Spleen (tissue), 7 donors: ENCODE measurements around the gene USP5.

ENCODE experiments used
- POLR2A ChIP-seq, 3 donors: fragments of 450-650 bp; IDR thresholded peaks; one replicate each; pipeline ENCODE4 v1.5.1; 2017; ENCODE audit warnings: antibody characterized with exemption in 3 of 3, mild to moderate bottlenecking in 1 of 3
- POLR2AphosphoS5 ChIP-seq, 3 donors: sonication (generic); formaldehyde crosslinking; IDR thresholded peaks; one replicate each; pipeline ENCODE4 v1.5.1; 2017; ENCODE audit warnings: antibody characterized with exemption in 3 of 3
- TF ChIP-seq, protein P1 (sequence below), 11 experiments: fragments of 200-600 bp in 7 of 11; fragments of 450-650 bp in 4 of 11; sonication (generic) in 4 of 11; IDR thresholded peaks in 8 of 11; conservative IDR thresholded peaks in 3 of 11; 1 replicate in 7 of 11; 2 replicates in 4 of 11; pipeline versions ENCODE4 v1.4.0 to v1.8.0; 2016 to 2021; ENCODE audit warnings: antibody characterized with exemption in 11 of 11, inconsistent platforms in 4 of 11, mild to moderate bottlenecking in 1 of 11
- donor health status: DM: no; HTN: no; CAD: no; lungs with moderate emphysema.
- donor health status: DM: no; HTN: no; CAD: no.
- donor health status: DM: no; HTN: no; CAD: no.

DNA sequence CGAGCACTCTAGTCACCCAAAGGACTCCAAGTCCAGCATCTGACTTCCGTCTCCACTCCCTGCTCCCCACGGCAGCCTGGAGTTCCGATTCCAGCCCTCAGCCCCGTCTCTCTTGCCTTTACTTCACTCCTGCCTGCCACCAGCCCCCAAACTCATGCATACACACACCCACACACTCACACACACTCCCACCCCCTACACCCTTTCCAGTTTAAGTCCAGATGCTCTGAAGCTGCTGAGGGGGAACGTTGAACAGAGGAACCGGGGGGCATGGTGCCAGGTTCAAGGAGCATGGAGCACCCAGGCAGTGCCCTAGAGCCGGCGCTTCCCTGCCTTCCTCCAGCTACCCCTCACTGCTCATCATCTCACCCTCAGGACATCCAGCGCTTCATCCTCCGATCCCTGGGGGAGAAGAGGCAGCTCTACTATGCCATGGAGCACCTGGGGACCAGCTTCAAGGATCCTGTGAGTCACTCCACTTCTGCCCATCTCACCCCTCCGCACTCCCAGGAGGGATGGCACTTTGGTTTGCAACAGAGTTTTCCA lies 20.4 kb upstream of the USP5 start:
- TF ChIP-seq, protein P1, sequence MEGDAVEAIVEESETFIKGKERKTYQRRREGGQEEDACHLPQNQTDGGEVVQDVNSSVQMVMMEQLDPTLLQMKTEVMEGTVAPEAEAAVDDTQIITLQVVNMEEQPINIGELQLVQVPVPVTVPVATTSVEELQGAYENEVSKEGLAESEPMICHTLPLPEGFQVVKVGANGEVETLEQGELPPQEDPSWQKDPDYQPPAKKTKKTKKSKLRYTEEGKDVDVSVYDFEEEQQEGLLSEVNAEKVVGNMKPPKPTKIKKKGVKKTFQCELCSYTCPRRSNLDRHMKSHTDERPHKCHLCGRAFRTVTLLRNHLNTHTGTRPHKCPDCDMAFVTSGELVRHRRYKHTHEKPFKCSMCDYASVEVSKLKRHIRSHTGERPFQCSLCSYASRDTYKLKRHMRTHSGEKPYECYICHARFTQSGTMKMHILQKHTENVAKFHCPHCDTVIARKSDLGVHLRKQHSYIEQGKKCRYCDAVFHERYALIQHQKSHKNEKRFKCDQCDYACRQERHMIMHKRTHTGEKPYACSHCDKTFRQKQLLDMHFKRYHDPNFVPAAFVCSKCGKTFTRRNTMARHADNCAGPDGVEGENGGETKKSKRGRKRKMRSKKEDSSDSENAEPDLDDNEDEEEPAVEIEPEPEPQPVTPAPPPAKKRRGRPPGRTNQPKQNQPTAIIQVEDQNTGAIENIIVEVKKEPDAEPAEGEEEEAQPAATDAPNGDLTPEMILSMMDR (IDR thresholded peaks at IDR 0.05 in 8 of 11, conservative IDR thresholded peaks at IDR 0.05 in 3 of 11), result no peak
- TF ChIP-seq POLR2A (IDR thresholded peaks at IDR 0.05), result no peak
- no peak for TF ChIP-seq POLR2AphosphoS5 (IDR thresholded peaks at IDR 0.05)
